Measurements from ENCODE around the gene KRTAP6-1.

KRTAP6-1 gene

DNA sequence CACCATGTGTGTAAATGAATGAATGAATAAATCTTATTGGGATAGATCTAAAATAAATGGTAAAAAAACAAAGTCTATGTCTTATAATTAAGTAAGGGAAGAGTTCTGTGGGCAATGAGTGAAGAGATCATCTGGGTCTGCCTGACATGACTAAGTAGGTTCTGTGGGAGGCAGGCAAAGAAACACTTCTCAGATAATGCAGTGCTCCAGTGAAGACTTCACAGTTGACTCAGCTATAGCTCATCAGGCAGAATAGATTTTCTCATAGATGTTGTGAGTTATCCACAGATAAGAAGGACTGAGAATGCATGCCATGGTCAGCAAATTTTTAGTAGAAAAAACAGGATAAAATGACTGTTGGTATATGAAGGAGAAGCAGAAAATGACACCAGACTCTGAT, 36.0 kb downstream of the KRTAP6-1 start:
- DNase-seq (ENCODE audit: low read depth): no peak

DNA sequence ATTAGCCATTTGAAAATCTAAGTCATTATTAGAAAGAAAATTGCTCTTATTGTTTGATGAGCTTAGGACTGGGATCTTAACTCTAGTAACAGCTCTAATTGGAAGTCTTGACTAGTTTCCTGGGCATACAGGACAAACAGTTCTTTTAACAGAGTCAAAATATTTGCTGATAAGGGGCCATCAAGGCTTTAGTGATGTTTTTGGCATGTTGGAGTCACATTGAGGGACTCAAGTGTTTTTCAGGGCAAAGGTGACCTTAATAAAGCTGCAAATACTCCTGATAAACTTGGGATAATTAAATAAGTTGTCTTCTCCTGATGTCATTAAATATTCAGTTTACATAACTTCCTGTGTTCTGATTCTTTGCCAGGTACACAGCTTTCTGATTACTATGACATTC, 46.1 kb downstream of the KRTAP6-1 start:
- no peak for DNase-seq (ENCODE audit: low read depth)

GRCh38 chr21:30563630-30564029, 50.1 kb downstream of the KRTAP6-1 start:
- DNase-seq (ENCODE audit: low read depth): no peak

Data from activated gamma-delta T cell treated with anti-CD3 and anti-CD28 coated beads, Interleukin-2, amount 50 U/mL, for 16 hours (primary cell).